ENCODE results near the gene PNMT. TPM values are rescaled to one million over a fixed set of nuclear protein-coding genes. Genes with fewer than 3 reads are reported as not detected.

PNMT gene
- total and polyA plus RNA-seq, 2 donors (not counting 1 experiment from before 2014, with no cell fraction given) = 0.13 to 0.76 TPM

- Mint-ChIP-seq H3K27ac (no peak overlapping the region), H3K4me3 (no peak overlapping the region), H3K9me3 (ENCODE audit: insufficient read depth) (no peaks in the 10 kb centered on the region), H3K4me1 (peaks cover 26% of the 10 kb centered on the region), H3K27me3 (peaks cover 22% of the 10 kb centered on the region)
- Histone ChIP-seq H3K36me3 (replicated peaks in 1 of 2; ENCODE audit: control extremely low read depth in 1 of 2, control insufficient read depth in 1 of 2, extremely low read depth in 1 of 2, insufficient read depth in 2 of 2, low read length in 1 of 2) (no peaks in the 10 kb centered on the region), H3K27me3 (replicated peaks in 1 of 4; ENCODE audit: control extremely low read depth in 1 of 4, control insufficient read depth in 3 of 4, insufficient read depth in 4 of 4, low read length in 3 of 4) (peaks cover 0 to 36% (median 5%) of the 10 kb centered on the region in 4 experiments), H3K9ac (ENCODE audit: low read length) (no peak overlapping the region), H4K20me1 (ENCODE audit: control insufficient read depth, insufficient read depth, low read length, poor library complexity, severe bottlenecking) (no peaks in the 10 kb centered on the region), H3K79me2 (ENCODE audit: control insufficient read depth, insufficient read depth, low read length) (peaks cover 33% of the 10 kb centered on the region), H3K4me3 (ENCODE audit: control extremely low read depth in 1 of 5, extremely low read depth in 1 of 5, insufficient read depth in 1 of 5, low read depth in 2 of 5, low read length in 4 of 5) (no peak overlapping the region), H2AFZ (ENCODE audit: insufficient read depth, low read depth, low read length, poor library complexity, severe bottlenecking) (no peak overlapping the region), H3K27ac (ENCODE audit: low read length in 2 of 2) (no peak overlapping the region), H3K4me1 (ENCODE audit: control insufficient read depth in 2 of 2, insufficient read depth in 2 of 2, low read length in 2 of 2) (peaks cover 13 to 22% of the 10 kb centered on the region in 2 donors), H3K4me2 (replicated peaks; ENCODE audit: low read depth, low read length, poor library complexity, severe bottlenecking) (no peak overlapping the region), H3K9me3 (ENCODE audit: control extremely low read depth in 1 of 3, control insufficient read depth in 2 of 3, insufficient read depth in 1 of 3, low read length in 2 of 3) (no peaks in the 10 kb centered on the region)
- CTCF ChIA-PET = interaction anchor here (0.7 to 6.6 kb wide), 6 partner anchors 10 to 68 kb away, joined by 3 to 143 read pairs (median 5); no protein-coding TSS in a partner anchor
- WGBS (ENCODE audit: insufficient coverage) = 63% methylated on average over 13 of the region's 13 CpGs
- DNase-seq = no peak
- intact Hi-C loops (cut with micrococcal nuclease) = no loop called here
- no peak for ATAC-seq (ENCODE audit: low read depth)
- TF ChIP-seq EZH2 (IDR thresholded peaks at IDR 0.05; ENCODE audit: borderline replicate concordance, insufficient read depth, low read depth, low read length, poor library complexity, severe bottlenecking) = no peak
- TF ChIP-seq CTCF (IDR thresholded peaks at IDR 0.05) = no peak
- POLR2A ChIA-PET = no interaction called here
These were observed 35.9 kb upstream of the PNMT start for GRCh38 chr17:39632153-39632941.

- Histone ChIP-seq H3K27ac (ENCODE audit: low read length in 2 of 2) (no peak overlapping the region), H4K20me1 (ENCODE audit: control insufficient read depth, insufficient read depth, low read length, poor library complexity, severe bottlenecking) (peaks cover 8% of the 10 kb centered on the region), H3K27me3 (replicated peaks in 1 of 4; ENCODE audit: control extremely low read depth in 1 of 4, control insufficient read depth in 3 of 4, insufficient read depth in 4 of 4, low read length in 3 of 4) (peaks cover 0 to 22% (median 0%) of the 10 kb centered on the region in 4 experiments), H3K4me1 (ENCODE audit: control insufficient read depth in 2 of 2, insufficient read depth in 2 of 2, low read length in 2 of 2) (peaks cover 22 to 32% of the 10 kb centered on the region in 2 donors), H3K36me3 (replicated peaks in 1 of 2; ENCODE audit: control extremely low read depth in 1 of 2, control insufficient read depth in 1 of 2, extremely low read depth in 1 of 2, insufficient read depth in 2 of 2, low read length in 1 of 2) (no peaks in the 10 kb centered on the region), H2AFZ (ENCODE audit: insufficient read depth, low read depth, low read length, poor library complexity, severe bottlenecking) (no peak overlapping the region), H3K9me3 (ENCODE audit: control extremely low read depth in 1 of 3, control insufficient read depth in 2 of 3, insufficient read depth in 1 of 3, low read length in 2 of 3) (no peaks in the 10 kb centered on the region), H3K9ac (ENCODE audit: low read length) (no peak overlapping the region), H3K79me2 (ENCODE audit: control insufficient read depth, insufficient read depth, low read length) (peaks cover 47% of the 10 kb centered on the region), H3K4me2 (replicated peaks; ENCODE audit: low read depth, low read length, poor library complexity, severe bottlenecking) (no peak overlapping the region), H3K4me3 (ENCODE audit: control extremely low read depth in 1 of 5, extremely low read depth in 1 of 5, insufficient read depth in 1 of 5, low read depth in 2 of 5, low read length in 4 of 5) (no peak overlapping the region)
- CTCF ChIA-PET = interaction anchor here (0.6 to 6.6 kb wide), 20 partner anchors 9 to 321 kb away, joined by 3 to 143 read pairs (median 4); partner anchors contain the start of genes MIEN1 and PNMT
- Mint-ChIP-seq H3K4me1 (peaks cover 35% of the 10 kb centered on the region), H3K27ac (no peak overlapping the region), H3K4me3 (no peak overlapping the region), H3K9me3 (ENCODE audit: insufficient read depth) (no peaks in the 10 kb centered on the region), H3K27me3 (peaks cover 15% of the 10 kb centered on the region)
- intact Hi-C loops (cut with micrococcal nuclease) = no loop called here
- POLR2A ChIA-PET = no interaction called here
- no peak for TF ChIP-seq CTCF (IDR thresholded peaks at IDR 0.05)
- WGBS (ENCODE audit: insufficient coverage) = 76% methylated on average over 6 of the region's 8 CpGs
- DNase-seq = no peak
- ATAC-seq (ENCODE audit: low read depth) = no peak
These were observed 34.6 kb upstream of the PNMT start for GRCh38 chr17:39633570-39634183.
